Measurements from ENCODE around the gene DDX51. TPM values are rescaled to one million over a fixed set of nuclear protein-coding genes. Genes with fewer than 3 reads are reported as not detected.

Gene DDX51
- total and polyA plus RNA-seq, 4 donors, result 2.5 to 7.5 (median 5.5) TPM

- 98% methylated on average over 58 of the region's 58 CpGs for WGBS
- Histone ChIP-seq H3K4me1 (ENCODE audit: control insufficient read depth in 4 of 4, insufficient read depth in 4 of 4, low read length in 3 of 4) (no peaks in the 10 kb centered on the region), H3K9ac (ENCODE audit: low read depth in 1 of 2, low read length in 2 of 2) (no peak overlapping the region), H3K4me3 (ENCODE audit: low read depth in 1 of 3, low read length in 3 of 3) (no peak overlapping the region), H3K36me3 (ENCODE audit: control insufficient read depth in 4 of 4, insufficient read depth in 3 of 4, low read depth in 1 of 4, low read length in 3 of 4) (peaks cover 15 to 44% (median 25%) of the 10 kb centered on the region in 4 donors), H3K27me3 (ENCODE audit: control insufficient read depth in 4 of 4, insufficient read depth in 4 of 4, low read length in 3 of 4) (no peaks in the 10 kb centered on the region), H3K9me3 (ENCODE audit: control insufficient read depth in 4 of 4, low read length in 3 of 4) (no peaks in the 10 kb centered on the region), H3K27ac (ENCODE audit: low read depth in 1 of 2, low read length in 2 of 2) (no peak overlapping the region)
- DNase-seq (ENCODE audit: low spot score), result no peak
- TF ChIP-seq ZBTB33 (IDR thresholded peaks at IDR 0.05) (no peak), HNF4A (conservative IDR thresholded peaks at IDR 0.05) (no peak), FOXA2 (IDR thresholded peaks at IDR 0.05) (no peak), GABPA (IDR thresholded peaks at IDR 0.05 in 1 of 2, conservative IDR thresholded peaks at IDR 0.05 in 1 of 2) (no peak), NR2F2 (IDR thresholded peaks at IDR 0.05) (no peak), SP1 (IDR thresholded peaks at IDR 0.05) (no peak), HNF4G (IDR thresholded peaks at IDR 0.05) (no peak), RAD21 (IDR thresholded peaks at IDR 0.05) (no peak), CTCF (IDR thresholded peaks at IDR 0.05; ENCODE audit: low read depth, low read length, missing input control) (no peak), TAF1 (conservative IDR thresholded peaks at IDR 0.05) (no peak), RXRA (IDR thresholded peaks at IDR 0.05) (no peak), EGR1 (IDR thresholded peaks at IDR 0.05; ENCODE audit: low read depth in 2 of 2) (no peak), JUND (IDR thresholded peaks at IDR 0.05) (no peak), FOXA1 (IDR thresholded peaks at IDR 0.05) (no peak), YY1 (IDR thresholded peaks at IDR 0.05) (no peak)
- TF ChIP-seq, protein P1, sequence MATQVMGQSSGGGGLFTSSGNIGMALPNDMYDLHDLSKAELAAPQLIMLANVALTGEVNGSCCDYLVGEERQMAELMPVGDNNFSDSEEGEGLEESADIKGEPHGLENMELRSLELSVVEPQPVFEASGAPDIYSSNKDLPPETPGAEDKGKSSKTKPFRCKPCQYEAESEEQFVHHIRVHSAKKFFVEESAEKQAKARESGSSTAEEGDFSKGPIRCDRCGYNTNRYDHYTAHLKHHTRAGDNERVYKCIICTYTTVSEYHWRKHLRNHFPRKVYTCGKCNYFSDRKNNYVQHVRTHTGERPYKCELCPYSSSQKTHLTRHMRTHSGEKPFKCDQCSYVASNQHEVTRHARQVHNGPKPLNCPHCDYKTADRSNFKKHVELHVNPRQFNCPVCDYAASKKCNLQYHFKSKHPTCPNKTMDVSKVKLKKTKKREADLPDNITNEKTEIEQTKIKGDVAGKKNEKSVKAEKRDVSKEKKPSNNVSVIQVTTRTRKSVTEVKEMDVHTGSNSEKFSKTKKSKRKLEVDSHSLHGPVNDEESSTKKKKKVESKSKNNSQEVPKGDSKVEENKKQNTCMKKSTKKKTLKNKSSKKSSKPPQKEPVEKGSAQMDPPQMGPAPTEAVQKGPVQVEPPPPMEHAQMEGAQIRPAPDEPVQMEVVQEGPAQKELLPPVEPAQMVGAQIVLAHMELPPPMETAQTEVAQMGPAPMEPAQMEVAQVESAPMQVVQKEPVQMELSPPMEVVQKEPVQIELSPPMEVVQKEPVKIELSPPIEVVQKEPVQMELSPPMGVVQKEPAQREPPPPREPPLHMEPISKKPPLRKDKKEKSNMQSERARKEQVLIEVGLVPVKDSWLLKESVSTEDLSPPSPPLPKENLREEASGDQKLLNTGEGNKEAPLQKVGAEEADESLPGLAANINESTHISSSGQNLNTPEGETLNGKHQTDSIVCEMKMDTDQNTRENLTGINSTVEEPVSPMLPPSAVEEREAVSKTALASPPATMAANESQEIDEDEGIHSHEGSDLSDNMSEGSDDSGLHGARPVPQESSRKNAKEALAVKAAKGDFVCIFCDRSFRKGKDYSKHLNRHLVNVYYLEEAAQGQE (IDR thresholded peaks at IDR 0.05), result no peak
- TF ChIP-seq, protein P2, sequence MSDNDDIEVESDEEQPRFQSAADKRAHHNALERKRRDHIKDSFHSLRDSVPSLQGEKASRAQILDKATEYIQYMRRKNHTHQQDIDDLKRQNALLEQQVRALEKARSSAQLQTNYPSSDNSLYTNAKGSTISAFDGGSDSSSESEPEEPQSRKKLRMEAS (IDR thresholded peaks at IDR 0.05), result no peak
- TF ChIP-seq, protein P3, sequence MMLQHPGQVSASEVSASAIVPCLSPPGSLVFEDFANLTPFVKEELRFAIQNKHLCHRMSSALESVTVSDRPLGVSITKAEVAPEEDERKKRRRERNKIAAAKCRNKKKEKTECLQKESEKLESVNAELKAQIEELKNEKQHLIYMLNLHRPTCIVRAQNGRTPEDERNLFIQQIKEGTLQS (IDR thresholded peaks at IDR 0.05), result no peak
Observed at GRCh38 chr12:132116709-132117557, 27.2 kb downstream of the DDX51 start.

All from liver (tissue), 9 donors.